OCI-LY3 (cell line): Measurements from ENCODE around the gene LPCAT2.

Experiments used
- EZH2phosphoT487 ChIP-seq: fragments of 200-600 bp; shearing (Covaris generic); IDR thresholded peaks from 2 replicates; pipeline ENCODE4 v1.6.1; 2018; ENCODE audit warnings: antibody characterized with exemption, mixed run types, low read depth
- TF ChIP-seq, protein P1 (sequence below): fragments of 200-600, 300-600 bp; sonication (generic); IDR thresholded peaks from 2 replicates; pipeline ENCODE4 v1.5.1; 2014; ENCODE audit warnings: antibody characterized with exemption, low read length, low read depth

GRCh38 chr16:55588799-55589198 lies 79.9 kb downstream of the LPCAT2 start:
- TF ChIP-seq, protein P1, sequence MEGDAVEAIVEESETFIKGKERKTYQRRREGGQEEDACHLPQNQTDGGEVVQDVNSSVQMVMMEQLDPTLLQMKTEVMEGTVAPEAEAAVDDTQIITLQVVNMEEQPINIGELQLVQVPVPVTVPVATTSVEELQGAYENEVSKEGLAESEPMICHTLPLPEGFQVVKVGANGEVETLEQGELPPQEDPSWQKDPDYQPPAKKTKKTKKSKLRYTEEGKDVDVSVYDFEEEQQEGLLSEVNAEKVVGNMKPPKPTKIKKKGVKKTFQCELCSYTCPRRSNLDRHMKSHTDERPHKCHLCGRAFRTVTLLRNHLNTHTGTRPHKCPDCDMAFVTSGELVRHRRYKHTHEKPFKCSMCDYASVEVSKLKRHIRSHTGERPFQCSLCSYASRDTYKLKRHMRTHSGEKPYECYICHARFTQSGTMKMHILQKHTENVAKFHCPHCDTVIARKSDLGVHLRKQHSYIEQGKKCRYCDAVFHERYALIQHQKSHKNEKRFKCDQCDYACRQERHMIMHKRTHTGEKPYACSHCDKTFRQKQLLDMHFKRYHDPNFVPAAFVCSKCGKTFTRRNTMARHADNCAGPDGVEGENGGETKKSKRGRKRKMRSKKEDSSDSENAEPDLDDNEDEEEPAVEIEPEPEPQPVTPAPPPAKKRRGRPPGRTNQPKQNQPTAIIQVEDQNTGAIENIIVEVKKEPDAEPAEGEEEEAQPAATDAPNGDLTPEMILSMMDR = no peak
- TF ChIP-seq EZH2phosphoT487 = no peak
